HG03095 (cell line): Measurements from ENCODE around the gene LRRC23.
"Not testable (repeated sequence)": the region's sequence is repeated elsewhere in the genome, so short reads cannot be mapped to it uniquely, and the experiment has no call there.

Experiments used
- ATAC-seq: cut with Tn5 transposase; IDR thresholded peaks from one replicate; pipeline ENCODE4 v1.9.1; 2021; ENCODE audit warnings: moderate library complexity; ENCODE audit not compliant: unreplicated experiment

Gene LRRC23

GRCh38 chr12:6872073-6873048, 32.3 kb upstream of the LRRC23 start:
- ATAC-seq, result peak; percentile 31

GRCh38 chr12:6873094-6874014, 31.3 kb upstream of the LRRC23 start, which contains the start of gene SPSB2:
Gene SPSB2, minus strand, starts transcription at chr12:6873303. Its CDS starts 402 bp downstream, at chr12:6872901.
- peak; percentile 74 for ATAC-seq

GRCh38 chr12:6874015-6874368, 30.6 kb upstream of the LRRC23 start:
- not testable (repeated sequence) for ATAC-seq

GRCh38 chr12:6879824-6880223, 24.8 kb upstream of the LRRC23 start:
- not testable (repeated sequence) for ATAC-seq

- no peak for ATAC-seq
Measured at GRCh38 chr12:6883252-6883651, 21.4 kb upstream of the LRRC23 start.

- no peak for ATAC-seq
Measured at GRCh38 chr12:6883683-6884082, 20.9 kb upstream of the LRRC23 start.

- ATAC-seq, result no peak
Measured at GRCh38 chr12:6884539-6884938, 20.1 kb upstream of the LRRC23 start.

GRCh38 chr12:6886206-6886999, 18.2 kb upstream of the LRRC23 start:
- ATAC-seq, result not testable (repeated sequence)

- ATAC-seq, result no peak
Measured at GRCh38 chr12:6887460-6887859, 17.2 kb upstream of the LRRC23 start.

- ATAC-seq, result no peak
Measured at GRCh38 chr12:6888360-6888759, 16.3 kb upstream of the LRRC23 start.

GRCh38 chr12:6888794-6889193, 15.8 kb upstream of the LRRC23 start:
- not testable (repeated sequence) for ATAC-seq

GRCh38 chr12:6889775-6890573, 14.6 kb upstream of the LRRC23 start:
- ATAC-seq, result not testable (repeated sequence)

GRCh38 chr12:6890789-6891645, 13.6 kb upstream of the LRRC23 start:
- peak; percentile 91 for ATAC-seq

GRCh38 chr12:6891646-6892001, 13.0 kb upstream of the LRRC23 start:
- peak; percentile 6 for ATAC-seq

- ATAC-seq, result not testable (repeated sequence)
Measured at GRCh38 chr12:6892683-6893082, 11.9 kb upstream of the LRRC23 start.

GRCh38 chr12:6894321-6894720, 10.3 kb upstream of the LRRC23 start:
- ATAC-seq, result no peak

- ATAC-seq, result no peak
Measured at GRCh38 chr12:6896846-6897435, 7.7 kb upstream of the LRRC23 start.

- no peak for ATAC-seq
Measured at GRCh38 chr12:6899427-6899826, 5.2 kb upstream of the LRRC23 start.
